IPS-11a (cell line): ENCODE results near the gene BHLHE23.

Experiments
- H3K4me3 ChIP-seq: one replicate; pipeline ENCODE4 v1.5.1; 2013; ENCODE audit warnings: low read depth, low read length, control low read depth

BHLHE23 gene

DNA sequence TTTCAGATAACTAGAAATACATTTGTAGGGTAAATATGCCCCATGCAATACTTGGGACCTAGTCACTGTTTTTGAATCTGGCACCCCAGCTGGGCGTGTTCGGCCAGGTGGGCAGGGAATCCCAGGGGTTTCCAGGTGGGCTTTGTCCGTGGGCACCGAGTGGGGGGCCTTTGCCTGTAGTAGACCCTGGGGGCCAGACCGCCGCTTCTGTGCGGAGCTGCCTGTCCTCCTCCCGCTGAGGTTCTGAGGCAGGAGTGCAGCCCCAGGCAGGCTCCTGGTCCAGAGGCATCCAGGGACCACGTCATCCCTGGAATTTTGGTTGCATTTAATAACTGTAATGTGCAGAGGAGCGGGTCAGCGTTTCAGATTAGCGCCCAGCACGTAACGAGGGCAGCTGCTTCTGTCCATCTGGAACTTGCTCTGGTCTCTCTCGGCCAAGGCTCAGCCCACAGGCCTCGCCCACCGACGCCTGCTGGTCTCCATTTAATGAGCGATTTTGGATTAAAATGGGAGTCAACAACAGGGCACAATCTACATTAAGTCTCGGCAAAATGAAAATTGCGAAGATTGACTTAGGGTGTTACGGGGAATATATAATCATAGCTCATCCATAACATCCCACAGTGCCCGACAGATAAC lies 12.8 kb downstream of the BHLHE23 start:
- no peak overlapping the region for H3K4me3 ChIP-seq

DNA sequence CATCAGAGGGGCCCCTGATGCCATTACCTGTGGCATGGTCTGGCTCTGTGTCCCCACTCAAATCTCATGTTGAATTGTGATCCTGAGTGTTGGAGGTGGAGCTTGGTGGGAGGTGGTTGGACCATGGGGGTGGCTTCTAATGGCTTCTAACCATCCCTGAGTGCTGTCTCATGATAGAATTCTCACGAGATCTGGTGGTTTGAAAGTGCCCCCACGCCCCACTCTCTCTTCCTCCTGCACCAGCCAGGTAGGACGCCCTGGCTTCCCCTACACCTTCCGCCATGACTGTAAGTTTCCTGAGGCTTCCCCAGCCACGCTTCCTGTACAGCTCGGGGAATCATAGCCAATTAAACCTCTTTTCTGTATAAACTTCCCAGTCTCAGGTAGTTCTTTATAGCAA lies 14.9 kb downstream of the BHLHE23 start:
- H3K4me3 ChIP-seq: no peak overlapping the region

DNA sequence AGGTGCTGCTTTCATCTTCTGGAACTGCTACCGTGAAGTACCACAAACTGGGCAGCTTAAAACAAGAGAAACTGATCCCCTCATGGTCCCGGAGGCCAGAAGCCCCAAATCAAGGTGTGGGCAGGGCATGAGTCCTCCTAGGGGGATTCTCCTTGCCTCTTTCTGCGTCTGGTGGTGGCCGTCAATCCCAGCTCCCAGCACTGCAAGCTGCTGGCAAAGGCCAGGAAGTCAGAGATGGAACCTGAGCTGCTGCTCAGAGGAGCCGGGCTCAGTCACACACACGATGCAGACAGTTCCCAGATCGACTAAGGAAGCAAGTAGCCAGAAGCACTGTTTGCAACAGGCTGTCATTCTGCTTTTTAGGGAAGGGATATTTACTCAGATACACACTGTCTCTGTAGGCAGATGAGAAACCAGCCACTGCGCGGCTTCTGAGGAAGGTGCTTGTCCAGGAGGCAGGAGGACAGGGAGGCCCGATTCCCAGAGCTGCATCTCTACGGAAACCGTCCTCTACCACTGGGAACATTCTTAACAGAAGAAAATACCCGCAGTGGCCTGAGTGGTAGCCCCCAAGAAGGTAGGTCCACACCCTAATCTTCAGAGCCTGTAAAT lies 15.5 kb downstream of the BHLHE23 start:
- no peak overlapping the region for H3K4me3 ChIP-seq

DNA sequence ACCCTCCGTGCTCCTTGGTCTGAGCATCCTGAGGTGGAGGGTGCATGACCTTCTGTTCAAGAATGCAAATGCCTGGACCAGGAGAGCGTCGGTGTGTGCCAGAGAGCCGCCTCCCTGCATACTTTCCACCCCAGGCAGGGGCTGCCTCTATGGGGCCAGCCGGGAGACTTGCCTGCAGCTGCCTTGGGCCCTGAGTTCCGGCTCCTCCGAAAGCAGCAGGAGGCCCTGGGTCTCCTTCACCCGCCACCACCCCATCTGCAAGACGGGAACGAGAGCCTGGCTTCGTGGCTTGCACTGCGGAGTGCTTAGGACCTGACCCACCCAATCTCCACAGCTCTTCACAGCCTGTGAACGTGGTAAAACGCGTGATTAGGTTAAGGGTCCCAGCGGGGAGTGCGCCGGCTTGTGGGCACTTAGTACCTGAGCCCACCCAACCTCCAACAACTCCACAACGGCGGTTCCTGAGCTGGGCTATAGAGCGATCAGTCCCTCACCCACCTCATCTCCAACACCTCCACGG lies 16.4 kb downstream of the BHLHE23 start:
- no peak overlapping the region for H3K4me3 ChIP-seq

DNA sequence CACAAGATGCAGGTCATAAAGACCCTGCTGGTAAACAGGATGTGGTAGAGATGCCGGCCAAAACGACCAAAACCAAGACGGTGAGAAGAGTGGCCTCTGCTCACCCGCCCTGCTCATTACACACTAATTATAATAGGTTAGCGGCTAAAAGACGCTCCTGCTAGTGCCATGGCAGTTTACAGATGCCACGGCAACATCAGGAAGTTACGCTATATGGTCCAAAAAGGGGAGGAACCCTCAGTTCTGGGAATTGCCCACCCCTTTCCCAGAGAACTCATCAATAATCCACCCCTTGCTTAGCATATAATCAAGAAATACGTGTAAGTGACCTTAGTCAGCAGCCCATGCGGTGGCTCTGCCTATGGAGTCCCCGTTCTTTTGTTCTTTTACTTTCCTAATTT lies 17.6 kb downstream of the BHLHE23 start:
- no peak overlapping the region for H3K4me3 ChIP-seq

DNA sequence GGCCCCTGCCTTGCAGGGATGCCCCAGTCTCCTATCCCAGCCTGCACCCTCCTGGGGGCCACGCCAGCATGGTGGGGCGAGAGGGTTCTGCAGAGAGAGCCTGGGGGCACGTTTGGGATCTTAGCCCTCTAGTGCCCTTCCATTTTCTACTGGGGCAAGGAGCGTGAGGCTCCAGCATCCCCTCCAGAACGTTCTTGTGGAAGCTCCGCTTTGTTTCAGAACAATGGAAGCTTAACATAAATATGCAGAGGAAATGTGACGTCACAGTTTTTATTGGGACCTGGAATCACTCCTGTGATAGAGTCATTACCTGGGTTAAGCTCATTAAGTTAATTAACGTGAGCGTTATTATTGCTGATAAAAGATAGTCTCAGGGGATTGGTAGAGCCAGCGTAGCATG lies 19.6 kb downstream of the BHLHE23 start:
- no peak overlapping the region for H3K4me3 ChIP-seq

DNA sequence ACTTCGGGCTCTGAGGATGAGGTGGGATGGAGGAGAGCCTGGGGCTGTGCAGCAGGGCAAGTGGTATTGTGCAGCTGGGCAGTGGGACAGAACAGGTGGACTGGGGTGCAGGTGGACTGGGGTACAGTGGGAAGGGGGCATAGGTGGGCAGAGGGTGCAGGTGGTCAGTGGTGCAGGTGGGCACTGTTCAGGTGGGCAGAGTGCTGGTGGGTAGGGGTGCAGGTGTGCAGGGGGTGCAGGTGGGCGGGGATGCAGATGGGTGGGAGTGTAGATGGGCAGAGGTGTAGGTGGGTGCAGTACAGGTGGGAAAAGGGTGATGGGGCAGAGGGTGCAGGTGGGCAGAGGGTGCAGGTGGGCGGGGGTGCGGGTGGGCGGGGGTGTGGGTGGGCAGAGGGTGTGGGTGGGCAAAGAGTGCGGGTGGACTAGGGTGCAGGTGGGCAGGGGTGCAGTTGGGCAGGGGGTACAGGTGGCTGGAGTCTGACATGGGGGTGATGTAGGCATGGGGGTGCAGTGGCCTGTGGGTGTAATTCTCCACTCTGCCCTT lies 20.4 kb downstream of the BHLHE23 start:
- H3K4me3 ChIP-seq: no peak overlapping the region

DNA sequence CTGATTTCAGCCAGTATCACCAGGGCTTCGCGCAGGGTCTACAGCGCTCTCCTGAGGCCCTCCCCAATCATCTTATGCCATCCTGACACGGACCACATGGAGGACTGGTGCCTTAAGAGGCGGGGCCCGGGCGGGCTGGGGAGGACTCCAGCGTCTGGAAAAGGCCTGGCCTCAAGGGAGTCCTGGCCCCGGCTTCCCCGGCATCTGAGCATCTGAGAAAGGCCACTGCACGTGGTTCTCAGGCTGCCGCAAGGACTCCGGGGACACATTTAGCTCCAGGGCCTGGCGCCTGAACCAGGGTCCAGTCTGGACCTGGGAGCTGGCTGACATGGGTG lies 21.4 kb downstream of the BHLHE23 start:
- H3K4me3 ChIP-seq: no peak overlapping the region

DNA sequence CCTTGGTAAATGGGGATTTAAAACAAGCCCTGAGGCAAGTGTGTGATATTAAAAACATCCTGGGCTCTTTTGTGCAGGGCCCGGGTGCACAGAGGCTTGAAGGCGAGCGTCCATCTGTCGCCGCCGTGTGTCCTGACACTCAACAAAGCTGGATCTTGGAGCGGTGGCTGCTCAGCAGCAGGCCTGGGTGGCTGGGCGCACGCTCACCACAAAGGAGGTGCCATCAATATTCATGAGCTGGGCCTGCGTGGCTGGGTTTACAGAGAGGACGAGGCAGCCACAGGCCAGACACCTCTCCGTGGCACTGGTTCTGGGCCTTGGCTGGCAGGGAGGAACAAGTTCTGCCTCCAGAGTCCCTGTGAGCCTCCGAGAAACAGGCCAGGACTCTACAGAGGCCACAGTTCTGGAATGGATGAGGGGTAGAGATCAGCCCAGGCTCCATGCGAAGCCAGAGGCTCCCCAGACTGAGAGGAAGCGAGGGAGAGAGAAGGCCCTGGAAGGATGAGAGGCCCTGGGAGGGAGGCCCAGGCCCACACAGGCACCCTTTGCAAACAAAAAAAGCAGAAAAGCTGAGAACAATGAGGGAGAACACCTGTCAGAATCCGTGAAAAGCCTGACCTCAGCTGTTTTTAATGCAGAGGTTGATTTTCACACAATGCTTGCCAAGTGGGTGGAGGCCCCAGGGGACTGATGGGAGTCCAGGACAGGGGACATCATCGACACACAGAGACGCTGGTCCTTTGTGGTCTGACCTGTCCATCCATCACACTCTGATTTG lies 21.9 kb downstream of the BHLHE23 start:
- H3K4me3 ChIP-seq: no peak overlapping the region

DNA sequence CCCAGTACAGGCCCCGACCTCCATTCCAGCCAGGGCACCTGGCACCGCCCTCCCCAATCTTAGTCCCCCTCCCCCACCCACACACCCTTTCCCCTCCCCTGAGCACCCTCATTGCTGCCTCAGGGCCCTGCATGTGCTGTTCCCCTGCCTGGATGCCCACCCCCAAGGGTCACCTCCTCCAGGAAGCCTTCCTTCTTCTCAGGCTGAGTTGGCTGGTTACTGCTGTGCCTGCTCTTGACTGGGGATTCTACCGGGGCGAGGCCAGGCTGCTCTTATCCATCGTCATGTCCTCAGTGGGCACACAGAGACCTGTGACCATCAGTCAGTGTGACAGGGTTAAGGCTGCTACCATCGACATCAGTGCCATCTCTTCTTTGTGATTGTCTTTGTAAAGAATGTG lies 23.6 kb downstream of the BHLHE23 start:
- no peak overlapping the region for H3K4me3 ChIP-seq

DNA sequence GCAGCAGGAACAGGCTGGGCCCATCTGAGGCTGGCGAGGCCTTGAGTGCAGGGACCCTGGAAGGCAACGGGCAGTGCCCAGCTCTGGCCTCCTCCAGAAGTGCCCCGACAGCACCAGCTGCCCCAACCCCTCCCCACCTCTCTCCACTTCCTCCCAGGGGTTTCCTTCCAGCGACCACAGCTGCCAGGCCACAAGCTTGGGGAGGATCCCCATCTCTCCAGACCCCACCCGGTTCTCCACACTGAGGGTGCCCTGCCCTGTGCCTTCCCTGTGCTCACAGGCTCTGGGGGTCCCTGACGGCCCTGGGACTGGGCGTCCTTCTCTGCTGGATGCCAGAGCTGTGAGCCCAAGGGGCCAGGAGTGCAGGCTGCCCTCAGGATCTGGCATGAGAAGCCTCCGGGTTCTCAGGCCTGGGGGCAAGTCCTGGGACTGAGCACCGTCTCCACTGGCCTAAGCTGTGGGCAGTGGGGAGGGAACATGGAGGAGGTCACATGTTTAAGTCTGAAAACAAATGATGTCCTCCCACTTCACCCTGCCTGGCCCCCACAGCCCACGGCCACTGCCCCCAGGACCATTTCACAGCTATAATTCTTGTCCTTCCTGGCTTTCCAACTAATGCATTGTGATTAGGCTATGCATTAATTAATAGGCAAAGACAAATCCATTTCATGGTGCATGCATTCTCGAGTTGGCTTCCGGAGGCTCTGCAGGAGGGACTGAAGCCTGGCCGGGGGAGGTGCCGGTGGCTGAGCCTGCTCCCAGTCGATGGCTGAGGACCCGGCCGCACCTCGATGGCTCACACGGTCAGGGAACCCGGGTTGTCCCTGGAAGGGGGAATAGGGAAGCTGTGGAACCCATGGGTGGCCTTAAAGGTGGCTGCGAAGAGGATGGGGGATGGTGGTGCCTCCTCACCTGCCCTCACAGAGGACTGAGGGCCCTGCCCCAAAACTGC lies 24.4 kb downstream of the BHLHE23 start:
- no peak overlapping the region for H3K4me3 ChIP-seq

DNA sequence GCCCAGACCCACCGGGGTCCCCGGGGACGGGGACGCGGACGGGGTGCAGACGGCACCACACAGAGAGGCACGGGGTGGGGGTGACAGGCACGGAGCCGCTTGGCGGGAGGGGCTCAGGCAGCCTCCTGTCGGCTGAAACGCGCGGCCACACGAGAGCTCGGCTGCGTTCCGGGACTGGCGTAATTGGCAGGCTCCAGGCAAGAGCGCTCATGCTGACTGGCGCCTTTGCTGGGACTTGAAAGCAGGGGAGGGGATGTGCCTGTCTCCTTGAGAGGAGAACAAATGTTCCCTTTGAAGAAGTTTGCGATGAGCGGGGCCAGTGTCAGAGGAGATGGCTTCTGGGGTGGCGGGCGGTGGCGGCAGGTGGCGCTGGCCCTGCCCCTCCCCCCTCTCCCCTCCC lies 25.8 kb downstream of the BHLHE23 start:
- H3K4me3 ChIP-seq: no peak overlapping the region

DNA sequence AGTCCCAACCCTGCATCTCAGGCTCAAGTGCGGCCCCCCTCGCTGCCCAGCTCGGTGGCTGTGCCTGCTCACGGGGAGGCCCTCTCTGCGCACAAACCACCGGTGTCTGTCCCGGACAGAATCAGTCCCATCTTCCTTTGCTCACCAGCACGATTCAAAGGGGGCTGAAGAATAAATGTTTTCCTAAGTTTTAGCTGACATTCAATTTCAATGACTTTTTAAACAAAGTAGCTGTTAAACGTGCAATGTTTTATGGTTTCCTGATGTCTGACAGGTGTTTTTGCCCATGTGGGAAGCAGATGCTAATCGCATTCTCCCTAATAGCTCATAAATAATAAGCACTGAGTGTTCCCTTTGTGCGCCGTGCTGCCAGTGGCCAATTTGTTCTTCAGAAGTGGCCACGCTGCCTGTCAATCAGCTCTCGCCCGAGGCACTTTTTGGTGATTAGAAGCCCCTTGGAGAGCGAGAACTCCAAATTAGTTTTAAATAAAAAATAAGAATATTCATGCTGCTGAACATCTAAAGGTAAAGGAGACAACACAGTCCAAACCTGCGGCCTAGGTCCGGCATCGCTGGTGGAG lies 26.3 kb downstream of the BHLHE23 start:
- no peak overlapping the region for H3K4me3 ChIP-seq

DNA sequence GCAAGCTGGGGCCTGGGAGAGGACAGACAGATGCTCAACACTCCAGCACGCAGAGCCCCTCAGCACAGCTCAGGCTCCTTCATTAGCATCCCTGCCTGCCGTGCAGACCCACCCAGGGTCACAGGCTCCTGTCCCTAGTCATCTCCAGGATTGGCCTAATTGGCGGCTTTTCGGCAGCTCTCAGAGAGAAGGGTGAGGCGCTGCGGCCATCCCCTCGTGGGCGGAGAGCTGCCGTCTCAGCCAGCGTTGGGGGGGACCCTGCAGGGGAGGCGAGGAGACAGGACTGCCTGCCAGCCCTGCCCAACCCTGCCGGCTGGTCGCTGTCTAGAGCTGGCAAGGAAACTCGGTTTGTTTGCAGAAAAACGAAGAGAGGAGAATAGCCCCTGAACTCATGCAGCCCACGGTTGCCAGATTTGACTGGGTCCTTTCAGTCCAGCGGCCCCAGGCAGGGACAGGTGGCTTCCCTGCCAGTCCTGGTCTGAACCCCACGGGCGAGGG lies 26.8 kb downstream of the BHLHE23 start:
- no peak overlapping the region for H3K4me3 ChIP-seq

DNA sequence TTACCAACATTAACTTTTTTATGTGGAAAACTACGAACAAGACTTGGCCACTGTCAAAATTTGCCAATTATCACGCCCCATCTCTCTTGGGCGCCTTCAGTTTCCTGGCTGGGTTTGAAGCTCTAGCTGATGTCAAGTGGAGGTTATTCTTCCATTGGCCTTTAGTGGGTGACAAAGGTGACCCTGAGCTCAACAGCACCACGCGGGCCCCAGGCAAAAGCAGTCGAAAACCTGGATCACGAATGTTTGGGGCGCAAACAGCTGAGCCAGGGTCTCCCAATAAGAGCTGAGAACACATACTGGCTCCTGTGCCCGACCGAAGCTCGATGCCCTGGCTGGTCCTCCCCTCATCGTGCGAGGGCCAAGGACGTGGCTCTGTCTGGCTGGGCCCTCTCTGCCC lies 27.5 kb downstream of the BHLHE23 start:
- no peak overlapping the region for H3K4me3 ChIP-seq

DNA sequence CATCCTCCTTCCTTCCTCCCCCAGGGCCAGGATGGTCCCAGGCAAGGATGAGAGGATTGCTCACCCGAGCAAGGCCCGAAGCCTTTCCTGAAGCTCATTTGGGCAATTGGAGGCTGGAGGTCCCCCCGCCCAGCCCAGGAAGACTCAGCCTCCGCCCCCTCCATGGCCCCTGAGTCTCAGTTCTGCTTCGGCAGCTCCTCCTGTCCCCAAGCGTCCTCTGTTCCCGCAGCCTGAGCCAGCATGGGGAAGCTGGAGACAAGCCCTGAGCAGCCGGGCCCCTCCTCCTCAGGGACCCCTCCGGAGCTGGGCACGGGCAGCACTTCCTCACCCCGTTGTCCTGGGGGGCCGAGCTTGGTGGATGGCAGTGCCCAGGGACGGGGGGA lies 28.2 kb downstream of the BHLHE23 start:
- no peak overlapping the region for H3K4me3 ChIP-seq

DNA sequence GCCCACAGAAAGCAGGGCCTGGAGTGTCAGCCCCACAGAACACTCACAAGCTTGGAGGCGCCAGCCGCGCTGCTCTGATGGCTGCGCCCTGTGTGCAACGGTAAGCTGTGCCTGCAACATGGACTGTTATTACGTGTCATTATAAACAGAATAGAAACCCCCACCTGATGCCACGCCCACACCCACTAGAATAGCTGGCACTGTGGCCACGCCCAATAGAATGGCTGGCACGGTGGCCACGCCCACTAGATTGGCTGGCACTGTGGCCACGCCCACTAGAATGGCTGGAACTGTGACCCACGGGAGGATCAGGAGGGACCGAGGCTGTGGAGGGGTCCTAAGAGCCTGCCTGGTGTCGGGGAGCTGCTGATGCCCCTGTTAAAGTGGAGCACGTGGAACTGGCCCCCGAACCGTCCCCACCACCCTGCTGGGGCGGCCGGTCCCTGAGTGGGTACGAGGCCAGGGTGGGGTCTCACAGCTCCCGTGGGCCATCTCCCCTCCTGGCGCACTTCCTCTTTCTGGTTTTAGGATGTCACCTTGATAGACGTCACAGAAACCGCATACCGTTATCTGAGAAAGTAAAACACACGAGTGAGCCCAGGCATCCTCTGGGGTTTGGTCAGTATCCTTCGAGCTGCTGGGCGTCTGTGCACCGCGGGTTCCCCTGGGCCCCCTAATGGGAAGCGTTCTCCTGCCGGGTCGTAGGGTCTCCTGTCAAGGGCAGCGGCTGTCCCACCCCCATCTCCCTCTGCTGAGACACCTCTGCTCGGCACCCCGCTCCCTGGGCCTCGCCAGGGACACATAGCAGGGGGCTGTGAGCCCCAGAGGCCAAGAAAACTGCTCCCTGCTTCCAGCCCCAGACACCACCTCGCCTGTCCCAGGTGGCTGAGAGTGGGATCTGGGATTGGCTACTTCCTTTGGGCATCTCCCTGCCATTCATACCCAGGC lies 28.9 kb downstream of the BHLHE23 start:
- H3K4me3 ChIP-seq: no peak overlapping the region

DNA sequence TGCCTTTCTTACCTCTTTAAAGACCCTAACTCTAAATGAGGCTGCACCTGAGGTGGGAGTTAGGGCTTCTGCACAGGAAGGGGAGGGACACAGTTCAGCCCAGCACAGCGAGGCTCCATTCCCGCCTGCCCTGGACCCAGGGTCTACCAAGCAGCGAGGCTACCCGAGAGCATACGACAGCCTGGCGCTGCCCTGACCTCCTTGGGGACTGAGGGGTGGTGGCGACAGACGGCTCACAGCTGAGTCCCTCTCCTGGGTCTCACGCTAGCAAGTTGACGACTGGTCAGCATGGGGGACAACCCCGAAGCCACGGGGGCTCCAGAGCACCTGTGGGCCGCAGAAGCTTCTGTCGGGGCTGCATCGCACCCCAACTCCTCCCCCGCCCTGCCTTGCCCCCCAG lies 29.9 kb downstream of the BHLHE23 start:
- H3K4me3 ChIP-seq: no peak overlapping the region

DNA sequence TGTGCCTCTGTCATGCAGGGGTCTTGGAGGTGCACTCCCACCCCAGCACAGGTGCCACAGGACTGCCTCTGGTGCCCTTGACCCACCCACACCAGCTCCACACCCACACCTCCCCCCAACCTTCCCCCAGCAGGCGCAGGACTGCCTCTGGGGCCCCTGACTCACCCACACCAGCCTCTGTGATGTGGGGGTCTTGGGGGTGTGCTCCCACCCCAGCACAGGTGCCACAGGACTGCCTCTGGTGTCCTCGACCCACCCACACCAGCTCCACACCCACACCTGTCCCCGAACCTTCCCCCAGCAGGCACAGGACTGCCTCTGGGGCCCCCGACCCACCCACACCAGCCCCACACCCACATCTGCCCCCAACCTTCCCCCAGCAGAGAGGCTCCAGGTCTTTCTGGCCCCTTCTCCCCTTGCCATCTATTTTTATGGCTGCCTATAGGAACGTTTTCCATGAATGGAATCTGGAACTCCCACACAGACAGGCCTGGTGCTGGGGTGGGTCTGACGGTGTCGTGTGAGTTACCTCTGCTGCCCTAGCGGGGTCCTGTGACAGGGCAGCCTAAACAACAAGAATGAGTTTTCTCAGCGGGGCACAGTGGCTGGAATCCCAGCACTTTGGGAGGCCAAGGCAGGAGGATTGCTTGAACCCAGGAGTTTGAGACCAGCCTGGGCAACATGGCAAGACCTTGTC lies 30.8 kb downstream of the BHLHE23 start:
- H3K4me3 ChIP-seq: no peak overlapping the region
